AG08395 (cell line): ENCODE measurements around the gene METRN.

ENCODE experiments used
- DNase-seq: peaks from one replicate; pipeline ENCODE4 v3.0.0; 2012; ENCODE audit warnings: mixed read lengths, low spot score

Gene METRN

DNA sequence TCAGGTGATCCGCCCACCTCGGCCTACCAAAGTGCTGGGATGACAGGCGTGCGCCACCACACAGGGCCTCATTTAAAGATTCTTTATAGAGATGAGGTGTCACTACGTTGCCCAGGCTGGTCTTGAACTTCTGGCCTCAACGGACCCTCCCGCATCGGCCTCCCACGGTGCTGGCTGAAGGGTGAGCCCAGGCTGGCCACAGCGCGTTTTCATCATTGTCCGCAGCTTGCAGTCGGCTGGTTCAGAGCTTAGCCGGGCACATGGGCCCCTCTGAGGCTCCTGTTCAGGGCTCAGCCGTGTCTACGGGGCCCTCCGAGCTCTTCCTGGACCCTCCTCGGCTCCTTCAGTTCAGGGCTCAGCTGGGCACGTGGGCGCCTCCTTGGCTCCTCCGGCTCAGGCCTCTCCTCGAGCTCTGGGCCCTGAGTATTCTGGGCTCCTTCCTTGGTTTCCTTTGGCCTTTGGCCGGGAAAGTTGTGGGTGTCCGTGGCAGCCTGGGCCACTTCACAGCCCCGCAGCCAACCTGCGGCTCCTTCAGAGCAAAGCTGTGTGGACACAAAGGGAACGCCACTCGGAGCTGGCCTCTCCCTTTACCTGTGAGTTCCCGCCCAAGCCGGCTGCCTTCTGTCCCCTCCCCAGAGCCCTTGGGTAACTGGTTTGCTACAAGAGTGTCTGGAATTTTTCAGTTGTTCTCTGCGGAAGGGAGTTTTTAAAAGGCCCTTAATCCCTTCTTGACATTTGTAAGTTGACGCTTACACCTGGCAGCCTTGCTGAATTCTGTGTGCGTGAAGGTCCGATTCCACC lies 44.4 kb downstream of the METRN start:
- DNase-seq = no peak

DNA sequence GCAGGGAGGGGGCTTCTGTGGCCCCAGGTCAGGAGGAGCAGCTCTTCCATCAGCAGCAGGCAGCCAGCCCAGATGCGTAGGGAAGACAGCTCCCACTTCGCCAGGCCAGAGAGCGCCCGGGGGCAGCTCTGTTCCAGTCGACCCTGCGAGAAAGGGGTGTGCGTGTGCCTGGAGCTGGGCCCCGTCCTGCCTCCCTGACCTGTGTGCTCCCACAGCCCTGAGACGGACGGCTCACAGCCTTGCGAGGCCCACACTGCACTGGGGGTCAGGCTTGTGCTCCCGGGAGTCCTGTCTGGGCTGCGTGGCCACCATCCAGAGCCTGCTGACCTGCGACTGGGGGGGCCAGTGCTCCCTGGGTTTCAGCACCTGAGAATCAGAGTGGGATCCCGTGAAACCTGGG lies 45.1 kb downstream of the METRN start:
- no peak for DNase-seq

DNA sequence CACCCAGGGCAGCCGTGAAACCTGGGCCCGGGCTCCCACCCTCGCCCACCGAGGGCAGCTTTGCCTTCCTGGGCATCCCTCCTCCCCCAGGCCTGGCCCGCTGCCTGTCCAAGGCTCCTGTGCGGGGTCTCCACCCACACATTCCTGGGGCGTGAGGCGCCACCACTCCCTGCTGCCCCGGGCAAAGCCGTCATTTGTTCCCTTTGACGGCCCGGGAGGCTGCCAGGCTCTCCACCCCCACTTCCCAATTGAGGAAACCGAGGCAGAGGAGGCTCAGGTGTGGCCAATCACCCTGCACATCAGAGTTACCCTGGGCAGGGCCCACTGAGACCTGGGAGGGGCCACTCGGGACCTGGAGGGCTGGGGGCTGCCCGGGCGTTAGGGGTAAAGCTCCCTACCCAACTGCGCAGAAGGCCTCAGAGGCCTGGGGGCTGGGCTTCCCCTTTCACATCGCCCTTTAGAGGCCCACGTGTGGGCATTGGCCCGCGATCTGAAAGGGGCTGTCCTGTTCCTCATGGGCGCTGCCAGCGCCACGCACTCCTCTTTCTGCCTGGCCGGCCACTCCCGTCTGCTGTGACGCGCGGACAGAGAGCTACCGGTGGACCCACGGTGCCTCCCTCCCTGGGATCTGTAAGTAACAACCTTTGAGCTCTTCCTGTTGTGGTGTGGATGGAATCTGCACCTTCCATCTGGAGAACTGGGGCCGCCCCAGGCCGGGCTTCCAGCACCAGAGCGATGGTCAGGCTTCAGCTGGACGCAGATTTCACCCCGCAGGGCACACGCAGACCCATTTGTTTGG lies 45.8 kb downstream of the METRN start, which contains the start of gene MSLN:
MSLN (plus strand) TSS at position 190 of the 799 bp plus-strand sequence. CDS start 1,947 bp downstream, outside the sequence.
- no peak for DNase-seq

DNA sequence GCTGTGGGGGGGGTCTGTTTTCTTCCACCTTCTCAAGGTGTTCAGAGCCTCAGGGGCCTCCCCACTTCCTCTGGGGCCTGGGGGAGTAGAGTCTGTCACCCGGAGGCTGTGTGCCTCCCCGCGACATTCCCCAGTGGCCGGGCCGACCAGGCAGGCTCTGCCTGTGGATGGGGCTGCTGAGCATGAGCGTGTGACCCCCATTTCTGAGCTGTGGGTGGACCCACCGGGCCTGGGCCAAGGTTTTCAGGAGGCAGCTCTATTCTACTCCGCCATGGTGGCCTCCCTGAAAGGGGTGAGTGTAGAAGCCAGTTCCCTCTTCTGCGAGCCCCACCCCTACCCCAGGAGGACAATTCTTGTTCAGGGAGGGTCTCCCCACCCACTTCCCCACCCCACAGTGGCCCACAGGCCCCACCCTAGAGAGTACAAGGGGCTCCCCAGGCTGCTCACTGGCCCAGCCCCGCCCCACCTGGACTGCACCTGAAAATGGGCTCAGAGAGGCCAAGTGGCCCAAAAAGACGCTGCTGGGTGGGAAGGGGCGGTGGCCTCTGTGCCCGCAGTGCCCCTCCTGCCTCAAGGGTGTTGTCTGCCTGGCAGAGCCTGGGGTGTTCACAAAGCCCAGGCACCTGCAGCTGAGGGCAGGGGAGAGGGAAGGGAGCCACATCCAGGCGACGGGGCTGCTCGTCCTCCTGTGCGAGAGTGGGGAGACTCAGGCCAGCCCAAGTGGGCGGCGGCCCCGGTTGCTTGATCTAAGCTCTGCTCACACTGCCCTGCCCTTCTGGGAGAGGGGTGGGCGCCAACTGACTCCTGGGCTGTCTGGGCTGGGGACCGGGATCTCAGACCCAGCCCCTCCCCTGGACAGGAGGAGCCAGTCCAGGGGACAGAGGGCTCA lies 47.0 kb downstream of the METRN start:
- DNase-seq = no peak

DNA sequence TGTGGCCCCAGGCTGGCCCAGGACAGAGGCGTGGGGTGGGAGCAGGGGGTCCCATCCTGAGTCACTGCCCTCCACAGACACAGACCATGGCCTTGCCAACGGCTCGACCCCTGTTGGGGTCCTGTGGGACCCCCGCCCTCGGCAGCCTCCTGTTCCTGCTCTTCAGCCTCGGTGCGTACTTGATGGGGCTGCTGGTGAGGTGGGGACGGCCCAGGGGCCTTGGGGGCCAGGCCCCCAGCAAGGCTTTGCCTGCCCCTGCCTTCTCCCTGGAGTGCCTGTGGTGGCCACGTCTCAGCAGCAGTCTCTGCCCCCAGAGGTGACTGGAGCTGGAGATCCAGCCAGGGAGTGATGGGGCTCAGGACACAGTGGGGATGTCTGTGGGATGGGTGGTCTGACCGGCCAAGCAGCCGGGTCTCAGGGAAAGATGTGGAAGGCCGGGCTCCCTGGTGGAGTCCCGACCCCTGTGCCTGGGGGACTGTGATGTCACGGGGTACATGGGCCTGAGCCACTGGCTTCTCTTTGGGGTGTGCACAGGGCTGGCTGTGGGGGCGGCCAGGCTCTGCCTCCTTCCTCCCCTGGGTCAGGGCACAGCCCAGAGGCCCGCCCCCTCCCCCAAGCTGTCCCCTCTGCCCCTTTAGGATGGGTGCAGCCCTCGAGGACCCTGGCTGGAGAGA lies 47.8 kb downstream of the METRN start:
- no peak for DNase-seq

DNA sequence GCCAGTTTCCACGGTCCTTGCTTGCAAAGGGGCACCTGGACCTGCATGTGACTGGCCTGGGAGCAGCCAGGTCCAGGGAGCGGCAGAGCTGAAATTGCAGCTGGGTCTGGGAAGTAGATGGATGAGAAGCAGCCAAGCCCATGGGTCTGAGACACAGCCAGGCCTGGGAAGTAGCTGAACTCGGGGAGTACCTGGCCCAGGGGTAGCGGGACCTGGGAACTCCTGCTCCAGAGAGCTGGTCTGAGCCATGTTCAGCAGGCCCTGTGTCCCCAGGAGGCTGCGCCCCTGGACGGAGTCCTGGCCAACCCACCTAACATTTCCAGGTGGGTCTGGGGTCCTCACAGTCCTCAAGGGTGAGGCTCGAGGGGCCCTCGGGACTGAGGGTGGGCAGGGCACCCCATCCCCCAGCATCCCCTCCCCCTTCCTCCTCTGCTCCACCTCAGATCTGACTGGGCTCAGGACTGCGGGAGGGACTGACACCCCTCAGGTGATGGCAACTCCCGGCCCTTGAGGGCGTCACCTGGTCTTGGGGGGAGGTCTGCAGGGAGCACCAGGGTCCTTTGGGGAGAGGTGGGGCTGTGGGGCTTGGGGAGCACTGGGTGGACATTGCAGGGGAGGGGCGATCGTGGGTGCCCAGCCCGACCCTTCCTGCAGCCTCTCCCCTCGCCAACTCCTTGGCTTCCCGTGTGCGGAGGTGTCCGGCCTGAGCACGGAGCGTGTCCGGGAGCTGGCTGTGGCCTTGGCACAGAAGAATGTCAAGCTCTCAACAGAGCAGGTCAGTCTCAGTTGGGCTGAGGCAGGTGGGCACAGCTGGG lies 48.7 kb downstream of the METRN start:
- no peak for DNase-seq

DNA sequence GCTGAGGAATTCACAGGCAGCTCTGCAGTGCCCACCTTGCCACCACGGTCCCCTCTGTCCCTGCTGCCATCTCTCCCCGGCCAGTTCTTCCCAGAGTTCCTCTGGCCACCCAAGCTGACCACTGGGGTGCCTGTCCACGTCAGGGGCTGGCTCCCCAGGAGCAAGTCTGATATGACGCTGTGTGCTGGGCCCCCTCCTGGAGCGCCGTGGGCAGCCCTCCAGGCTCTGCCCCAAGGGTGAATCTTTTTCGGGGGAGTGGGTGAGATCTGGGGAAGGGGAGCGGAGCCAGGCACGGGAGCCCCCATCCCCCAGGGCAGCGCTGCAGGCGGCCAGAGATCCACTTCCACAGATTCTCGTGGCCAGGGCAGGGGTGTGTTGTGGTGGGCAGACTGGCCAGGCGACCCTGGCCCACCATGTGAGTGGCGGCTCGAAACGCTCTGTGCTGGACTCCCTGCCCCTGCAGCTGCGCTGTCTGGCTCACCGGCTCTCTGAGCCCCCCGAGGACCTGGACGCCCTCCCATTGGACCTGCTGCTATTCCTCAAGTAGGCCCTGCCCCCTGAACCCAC lies 49.3 kb downstream of the METRN start:
- DNase-seq = no peak

DNA sequence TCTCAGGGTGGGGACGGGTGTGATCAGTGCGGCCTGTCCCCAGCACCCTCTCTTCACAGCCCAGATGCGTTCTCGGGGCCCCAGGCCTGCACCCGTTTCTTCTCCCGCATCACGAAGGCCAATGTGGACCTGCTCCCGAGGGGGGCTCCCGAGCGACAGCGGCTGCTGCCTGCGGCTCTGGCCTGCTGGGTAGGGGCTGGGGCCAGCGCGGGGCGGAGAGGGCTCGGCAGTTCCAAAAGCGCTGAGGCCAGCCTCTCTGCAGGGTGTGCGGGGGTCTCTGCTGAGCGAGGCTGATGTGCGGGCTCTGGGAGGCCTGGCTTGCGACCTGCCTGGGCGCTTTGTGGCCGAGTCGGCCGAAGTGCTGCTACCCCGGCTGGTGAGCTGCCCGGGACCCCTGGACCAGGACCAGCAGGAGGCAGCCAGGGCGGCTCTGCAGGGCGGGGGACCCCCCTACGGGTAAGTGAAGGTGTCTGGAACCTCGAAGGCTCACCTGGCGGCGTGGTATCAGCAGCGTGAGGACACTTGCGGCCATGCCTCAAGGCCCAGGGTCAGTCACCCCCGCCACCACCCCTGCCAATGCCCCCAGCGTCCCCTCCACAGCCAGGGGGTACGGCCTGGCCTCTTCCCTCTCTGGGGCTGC lies 50.0 kb downstream of the METRN start:
- DNase-seq = no peak

DNA sequence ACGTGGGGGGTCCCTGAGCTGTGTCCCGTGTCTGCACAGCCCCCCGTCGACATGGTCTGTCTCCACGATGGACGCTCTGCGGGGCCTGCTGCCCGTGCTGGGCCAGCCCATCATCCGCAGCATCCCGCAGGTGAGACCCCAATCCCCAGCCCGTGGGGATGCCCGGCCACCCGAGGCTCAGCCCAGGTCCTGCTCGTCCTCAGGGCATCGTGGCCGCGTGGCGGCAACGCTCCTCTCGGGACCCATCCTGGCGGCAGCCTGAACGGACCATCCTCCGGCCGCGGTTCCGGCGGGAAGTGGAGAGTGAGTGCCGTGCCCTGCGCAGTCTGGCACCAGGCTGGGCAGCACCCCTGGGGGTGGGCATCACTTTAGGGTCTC lies 50.6 kb downstream of the METRN start:
- no peak for DNase-seq

DNA sequence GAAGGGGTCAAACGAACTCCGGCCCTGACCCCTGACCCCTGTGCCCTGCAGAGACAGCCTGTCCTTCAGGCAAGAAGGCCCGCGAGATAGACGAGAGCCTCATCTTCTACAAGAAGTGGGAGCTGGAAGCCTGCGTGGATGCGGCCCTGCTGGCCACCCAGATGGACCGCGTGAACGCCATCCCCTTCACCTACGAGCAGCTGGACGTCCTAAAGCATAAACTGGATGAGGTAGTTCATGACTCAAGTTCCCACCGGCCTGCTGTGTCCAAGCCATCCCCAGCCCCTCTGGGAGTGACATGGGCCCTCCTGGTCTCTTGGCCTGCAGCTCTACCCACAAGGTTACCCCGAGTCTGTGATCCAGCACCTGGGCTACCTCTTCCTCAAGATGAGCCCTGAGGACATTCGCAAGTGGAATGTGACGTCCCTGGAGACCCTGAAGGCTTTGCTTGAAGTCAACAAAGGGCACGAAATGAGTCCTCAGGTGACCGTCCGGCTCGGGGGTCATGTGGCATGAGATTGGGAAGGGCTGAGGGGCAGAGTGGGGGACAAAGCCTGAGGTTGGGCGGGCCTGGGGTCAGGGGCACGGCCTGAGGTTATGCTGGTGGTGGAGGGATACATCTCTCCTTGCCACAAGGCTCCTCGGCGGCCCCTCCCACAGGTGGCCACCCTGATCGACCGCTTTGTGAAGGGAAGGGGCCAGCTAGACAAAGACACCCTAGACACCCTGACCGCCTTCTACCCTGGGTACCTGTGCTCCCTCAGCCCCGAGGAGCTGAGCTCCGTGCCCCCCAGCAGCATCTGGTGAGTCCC lies 51.3 kb downstream of the METRN start:
- no peak for DNase-seq

DNA sequence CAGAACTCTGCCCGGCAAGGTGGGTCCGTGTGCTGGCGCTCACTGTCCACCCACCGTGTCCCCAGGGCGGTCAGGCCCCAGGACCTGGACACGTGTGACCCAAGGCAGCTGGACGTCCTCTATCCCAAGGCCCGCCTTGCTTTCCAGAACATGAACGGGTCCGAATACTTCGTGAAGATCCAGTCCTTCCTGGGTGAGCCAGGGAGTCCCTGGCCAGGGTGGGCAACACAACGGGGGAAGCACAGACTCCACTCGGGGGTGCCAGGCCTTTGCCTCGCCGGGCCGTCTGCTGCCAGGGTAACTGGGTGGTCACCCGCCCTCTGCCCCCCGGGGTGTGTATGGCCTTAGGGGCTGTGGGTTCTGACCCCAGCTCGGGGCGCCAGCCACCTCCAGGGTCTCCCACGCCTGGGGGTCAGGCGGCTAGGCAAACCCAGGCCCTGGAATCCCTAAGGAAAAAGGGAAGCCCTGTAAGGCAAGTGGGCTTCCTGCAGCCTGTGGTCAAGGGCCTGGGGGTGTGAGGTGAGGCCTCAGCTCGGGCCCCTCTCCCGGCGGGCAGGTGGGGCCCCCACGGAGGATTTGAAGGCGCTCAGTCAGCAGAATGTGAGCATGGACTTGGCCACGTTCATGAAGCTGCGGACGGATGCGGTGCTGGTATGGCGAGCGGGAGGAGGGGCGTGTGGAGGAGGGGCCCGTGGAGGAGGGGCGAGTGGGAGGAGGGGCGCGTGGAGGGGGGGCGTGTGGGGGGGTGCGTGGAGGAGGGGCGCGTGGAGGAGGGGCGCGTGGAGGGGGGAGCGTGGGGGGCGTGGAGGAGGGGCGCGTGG lies 52.1 kb downstream of the METRN start:
- DNase-seq = no peak

DNA sequence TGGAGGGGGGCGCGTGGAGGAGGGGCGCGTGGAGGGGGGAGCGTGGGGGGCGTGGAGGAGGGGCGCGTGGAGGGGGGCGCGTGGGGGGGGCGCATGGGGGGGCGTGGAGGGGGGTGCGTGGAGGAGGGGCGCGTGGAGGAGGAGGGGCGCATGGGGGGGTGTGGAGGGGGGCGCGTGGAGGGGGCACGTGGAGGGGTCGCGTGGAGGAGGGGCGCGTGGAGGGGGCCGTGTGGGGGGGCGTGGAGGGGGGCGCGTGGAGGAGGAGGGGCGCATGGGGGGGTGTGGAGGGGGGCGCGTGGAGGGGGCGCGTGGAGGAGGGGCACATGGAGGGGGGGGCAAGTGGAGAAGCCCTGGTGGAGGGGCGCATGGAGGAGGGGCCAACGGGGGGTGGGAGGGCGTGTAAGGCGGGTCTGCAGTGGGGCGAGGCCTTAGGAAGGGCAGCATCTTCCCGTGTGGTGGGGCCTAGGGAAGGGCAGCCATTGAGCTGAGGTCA lies 52.9 kb downstream of the METRN start:
- DNase-seq = no peak

DNA sequence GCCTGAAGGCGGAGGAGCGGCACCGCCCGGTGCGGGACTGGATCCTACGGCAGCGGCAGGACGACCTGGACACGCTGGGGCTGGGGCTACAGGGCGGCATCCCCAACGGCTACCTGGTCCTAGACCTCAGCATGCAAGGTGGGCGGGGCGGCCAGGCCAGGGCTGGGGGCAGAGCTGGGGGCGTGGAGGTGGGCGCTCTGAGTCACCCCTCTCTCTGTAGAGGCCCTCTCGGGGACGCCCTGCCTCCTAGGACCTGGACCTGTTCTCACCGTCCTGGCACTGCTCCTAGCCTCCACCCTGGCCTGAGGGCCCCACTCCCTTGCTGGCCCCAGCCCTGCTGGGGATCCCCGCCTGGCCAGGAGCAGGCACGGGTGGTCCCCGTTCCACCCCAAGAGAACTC lies 53.5 kb downstream of the METRN start:
- no peak for DNase-seq
